Measurements from ENCODE around the gene SCAPER. TPM values are rescaled to one million over a fixed set of nuclear protein-coding genes. Genes with fewer than 3 reads are reported as not detected.

SCAPER gene
- total RNA-seq, 2 experiments from 2014 or later: 10.4 to 22.3 TPM

DNA sequence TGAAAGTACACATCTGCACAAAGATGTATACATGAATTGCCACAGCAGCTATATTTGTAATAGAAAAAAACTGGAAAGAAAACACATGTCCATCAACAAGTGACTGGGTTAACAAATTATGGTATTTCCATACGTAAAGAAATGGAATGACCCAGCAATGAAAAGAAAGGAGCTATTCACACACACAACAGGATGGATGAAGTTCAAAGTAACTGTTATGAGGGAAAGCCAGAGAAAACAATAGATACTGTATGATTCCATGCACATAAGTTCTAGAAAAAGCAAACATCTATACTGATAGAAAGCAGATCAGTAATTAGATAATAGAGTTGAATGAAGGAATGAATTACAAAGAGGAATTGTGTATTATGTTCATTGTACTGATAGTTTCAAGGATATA, 152.0 kb downstream of the SCAPER start:
- BruUV-seq (replicated peaks): no TSS peak
- Histone ChIP-seq H3K4me2 (ENCODE audit: low read length) (no peak overlapping the region), H3K36me3 (ENCODE audit: insufficient read depth, low read length) (no peaks in the 10 kb centered on the region), H3K4me1 (ENCODE audit: insufficient read depth, low read length, poor library complexity, severe bottlenecking) (no peaks in the 10 kb centered on the region), H3K79me2 (ENCODE audit: insufficient read depth, low read depth, low read length) (no peaks in the 10 kb centered on the region), H3K27ac (ENCODE audit: low read depth, low read length, poor library complexity, severe bottlenecking) (no peak overlapping the region), H2AFZ (ENCODE audit: low read length) (no peak overlapping the region), H3K9me2 (ENCODE audit: insufficient read depth, low read length) (no peaks in the 10 kb centered on the region), H4K20me1 (ENCODE audit: insufficient read depth, low read length) (no peaks in the 10 kb centered on the region), H3K9me3 (ENCODE audit: low read length) (no peaks in the 10 kb centered on the region), H3K4me3 (ENCODE audit: low read depth, low read length, poor library complexity, severe bottlenecking) (no peak overlapping the region)
- intact Hi-C loops (cut with micrococcal nuclease; ENCODE audit: unreplicated experiment): no loop called here
- no peak for DNase-seq (ENCODE audit: low spot score)
- TF ChIP-seq, protein P1, sequence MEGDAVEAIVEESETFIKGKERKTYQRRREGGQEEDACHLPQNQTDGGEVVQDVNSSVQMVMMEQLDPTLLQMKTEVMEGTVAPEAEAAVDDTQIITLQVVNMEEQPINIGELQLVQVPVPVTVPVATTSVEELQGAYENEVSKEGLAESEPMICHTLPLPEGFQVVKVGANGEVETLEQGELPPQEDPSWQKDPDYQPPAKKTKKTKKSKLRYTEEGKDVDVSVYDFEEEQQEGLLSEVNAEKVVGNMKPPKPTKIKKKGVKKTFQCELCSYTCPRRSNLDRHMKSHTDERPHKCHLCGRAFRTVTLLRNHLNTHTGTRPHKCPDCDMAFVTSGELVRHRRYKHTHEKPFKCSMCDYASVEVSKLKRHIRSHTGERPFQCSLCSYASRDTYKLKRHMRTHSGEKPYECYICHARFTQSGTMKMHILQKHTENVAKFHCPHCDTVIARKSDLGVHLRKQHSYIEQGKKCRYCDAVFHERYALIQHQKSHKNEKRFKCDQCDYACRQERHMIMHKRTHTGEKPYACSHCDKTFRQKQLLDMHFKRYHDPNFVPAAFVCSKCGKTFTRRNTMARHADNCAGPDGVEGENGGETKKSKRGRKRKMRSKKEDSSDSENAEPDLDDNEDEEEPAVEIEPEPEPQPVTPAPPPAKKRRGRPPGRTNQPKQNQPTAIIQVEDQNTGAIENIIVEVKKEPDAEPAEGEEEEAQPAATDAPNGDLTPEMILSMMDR (conservative IDR thresholded peaks at IDR 0.05; ENCODE audit: low read length): no peak
- no peak for TF ChIP-seq EZH2phosphoT487 (IDR thresholded peaks at IDR 0.05; ENCODE audit: borderline replicate concordance, low read depth, low read length)
- ChIA-PET POLR2A (interaction anchor here (1.2 kb wide), 1 partner anchor 23 kb away, joined by 6 read pairs; no protein-coding TSS in a partner anchor), CTCF (ENCODE audit: unreplicated experiment) (no interaction called here)

DNA sequence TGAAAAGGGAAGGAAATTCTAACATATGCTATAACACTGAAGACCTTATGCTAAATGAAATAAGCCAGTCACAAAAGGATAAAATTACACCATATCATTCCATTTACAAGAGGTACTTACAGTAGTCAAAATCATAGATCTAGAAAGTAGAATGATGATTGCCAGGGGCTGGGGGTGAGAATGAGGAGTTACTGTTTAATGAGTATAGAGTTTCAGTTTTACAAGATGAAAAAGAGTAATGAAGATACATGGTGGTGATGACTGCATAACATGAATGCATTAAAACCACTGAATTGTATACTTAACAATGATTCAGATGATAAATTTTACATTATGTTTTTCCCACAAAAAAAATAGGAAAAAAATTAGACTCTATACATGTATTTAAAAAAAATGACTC, 152.6 kb downstream of the SCAPER start:
- Histone ChIP-seq H3K9me3 (ENCODE audit: low read length) (no peaks in the 10 kb centered on the region), H3K4me3 (ENCODE audit: low read depth, low read length, poor library complexity, severe bottlenecking) (no peak overlapping the region), H3K79me2 (ENCODE audit: insufficient read depth, low read depth, low read length) (no peaks in the 10 kb centered on the region), H3K4me1 (ENCODE audit: insufficient read depth, low read length, poor library complexity, severe bottlenecking) (no peaks in the 10 kb centered on the region), H2AFZ (ENCODE audit: low read length) (no peak overlapping the region), H3K36me3 (ENCODE audit: insufficient read depth, low read length) (no peaks in the 10 kb centered on the region), H3K9me2 (ENCODE audit: insufficient read depth, low read length) (no peaks in the 10 kb centered on the region), H4K20me1 (ENCODE audit: insufficient read depth, low read length) (no peaks in the 10 kb centered on the region), H3K4me2 (ENCODE audit: low read length) (no peak overlapping the region), H3K27ac (ENCODE audit: low read depth, low read length, poor library complexity, severe bottlenecking) (no peak overlapping the region)
- ChIA-PET POLR2A (no interaction called here), CTCF (ENCODE audit: unreplicated experiment) (no interaction called here)
- intact Hi-C loops (cut with micrococcal nuclease; ENCODE audit: unreplicated experiment): no loop called here
- no peak for DNase-seq (ENCODE audit: low spot score)
- TF ChIP-seq EZH2phosphoT487 (IDR thresholded peaks at IDR 0.05; ENCODE audit: borderline replicate concordance, low read depth, low read length): no peak
- TF ChIP-seq, protein P1 (conservative IDR thresholded peaks at IDR 0.05; ENCODE audit: low read length): no peak
- BruUV-seq (replicated peaks): no TSS peak

DNA sequence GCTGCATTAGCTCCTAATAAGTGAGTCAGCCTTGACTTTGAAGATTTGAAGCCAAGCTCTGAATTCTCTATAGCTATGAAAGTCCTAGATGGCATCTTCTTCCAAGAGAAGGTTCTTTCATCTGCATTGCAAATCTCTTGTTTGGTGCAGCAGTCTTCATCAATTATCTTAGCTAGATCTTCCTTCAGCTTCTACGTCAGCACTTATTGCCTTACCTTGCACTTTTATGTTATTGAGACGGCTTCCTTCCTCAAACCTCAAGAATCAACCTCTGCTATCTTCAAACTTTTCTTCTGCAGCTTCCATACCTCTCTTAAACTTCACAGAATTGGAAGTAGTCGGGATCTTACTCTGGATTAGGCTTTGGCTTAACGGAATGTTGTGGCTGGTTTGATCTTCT, 167.6 kb downstream of the SCAPER start:
- H3K9me3 ChIP-seq (ENCODE audit: low read length): no peaks in the 10 kb centered on the region
- TF ChIP-seq, protein P1 (conservative IDR thresholded peaks at IDR 0.05; ENCODE audit: low read length): no peak
- TF ChIP-seq EZH2phosphoT487 (IDR thresholded peaks at IDR 0.05; ENCODE audit: borderline replicate concordance, low read depth, low read length): no peak
- H3K36me3 ChIP-seq (ENCODE audit: insufficient read depth, low read length): no peaks in the 10 kb centered on the region
- BruUV-seq (replicated peaks): no TSS peak
- no peak overlapping the region for H3K27ac ChIP-seq (ENCODE audit: low read depth, low read length, poor library complexity, severe bottlenecking)
- intact Hi-C loops (cut with micrococcal nuclease; ENCODE audit: unreplicated experiment): no loop called here
- no peaks in the 10 kb centered on the region for H4K20me1 ChIP-seq (ENCODE audit: insufficient read depth, low read length)
- H3K9me2 ChIP-seq (ENCODE audit: insufficient read depth, low read length): no peaks in the 10 kb centered on the region
- no peak overlapping the region for H3K4me3 ChIP-seq (ENCODE audit: low read depth, low read length, poor library complexity, severe bottlenecking)
- H3K79me2 ChIP-seq (ENCODE audit: insufficient read depth, low read depth, low read length): no peaks in the 10 kb centered on the region
- no peak for DNase-seq (ENCODE audit: low spot score)
- CTCF ChIA-PET (ENCODE audit: unreplicated experiment): no interaction called here
- POLR2A ChIA-PET: no interaction called here
- H2AFZ ChIP-seq (ENCODE audit: low read length): no peak overlapping the region
- H3K4me2 ChIP-seq (ENCODE audit: low read length): no peak overlapping the region
- no peaks in the 10 kb centered on the region for H3K4me1 ChIP-seq (ENCODE audit: insufficient read depth, low read length, poor library complexity, severe bottlenecking)

Data from OCI-LY7 (cell line).